ENCODE measurements around the gene PDP2. TPM values are rescaled to one million over a fixed set of nuclear protein-coding genes. Genes with fewer than 3 reads are reported as not detected.

PDP2 gene
- total RNA-seq, 1 experiment from 2014 or later = 42.0 TPM

- intact Hi-C loops (cut with micrococcal nuclease; ENCODE audit: unreplicated experiment) = no loop called here
- Histone ChIP-seq H3K36me3 (ENCODE audit: insufficient read depth, low read length, poor library complexity, severe bottlenecking) (no peaks in the 10 kb centered on the region), H3K27me3 (replicated peaks; ENCODE audit: insufficient read depth, low read depth, low read length, poor library complexity) (peaks cover 28% of the 10 kb centered on the region), H3K4me3 (ENCODE audit: low read depth, low read length, poor library complexity, severe bottlenecking) (no peak overlapping the region), H3K27ac (ENCODE audit: low read depth, low read length, poor library complexity, severe bottlenecking) (no peak overlapping the region), H3K4me1 (ENCODE audit: insufficient read depth, low read length, poor library complexity, severe bottlenecking) (peaks cover 7% of the 10 kb centered on the region), H3K9me3 (ENCODE audit: low read depth, low read length, poor library complexity, severe bottlenecking) (no peaks in the 10 kb centered on the region)
- DNase-seq (ENCODE audit: low spot score) = no peak
- ChIA-PET POLR2A (ENCODE audit: low non-redundant PET) (no interaction called here), CTCF (no interaction called here)
- no TSS peak for BruUV-seq (replicated peaks)
- no peak for TF ChIP-seq EZH2 (IDR thresholded peaks at IDR 0.05; ENCODE audit: borderline replicate concordance, low read depth, low read length, poor library complexity, severe bottlenecking)
- no peak for TF ChIP-seq CTCF (conservative IDR thresholded peaks at IDR 0.05; ENCODE audit: low read depth, low read length)
These were observed 46.0 kb downstream of the PDP2 start for GRCh38 chr16:66926171-66926947.

DNA sequence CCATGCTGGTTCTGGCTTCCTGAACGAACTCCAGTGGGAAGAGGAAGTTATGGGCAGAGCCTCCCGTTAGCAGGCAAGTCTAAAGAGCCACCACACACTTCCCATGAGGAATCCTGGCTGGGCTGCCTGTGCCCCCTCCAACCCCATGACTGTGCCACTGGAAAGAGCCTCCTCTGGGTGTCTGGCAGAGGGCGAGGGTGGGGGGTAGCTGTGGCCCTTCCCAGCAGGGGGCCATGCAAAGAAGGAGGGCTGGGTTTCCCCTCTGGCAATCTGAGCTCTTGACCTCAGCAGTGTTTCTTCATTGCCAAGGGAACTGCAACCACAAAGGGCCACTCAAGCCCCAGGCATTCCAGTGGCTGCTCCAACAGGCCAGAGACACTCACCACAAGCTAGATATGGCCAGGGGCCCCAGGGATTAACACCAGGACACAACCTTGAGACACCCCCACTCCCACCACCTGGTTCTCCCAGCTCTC lies 46.7 kb downstream of the PDP2 start:
- peaks cover 28% of the 10 kb centered on the region for H3K27me3 ChIP-seq (replicated peaks; ENCODE audit: insufficient read depth, low read depth, low read length, poor library complexity)

DNA sequence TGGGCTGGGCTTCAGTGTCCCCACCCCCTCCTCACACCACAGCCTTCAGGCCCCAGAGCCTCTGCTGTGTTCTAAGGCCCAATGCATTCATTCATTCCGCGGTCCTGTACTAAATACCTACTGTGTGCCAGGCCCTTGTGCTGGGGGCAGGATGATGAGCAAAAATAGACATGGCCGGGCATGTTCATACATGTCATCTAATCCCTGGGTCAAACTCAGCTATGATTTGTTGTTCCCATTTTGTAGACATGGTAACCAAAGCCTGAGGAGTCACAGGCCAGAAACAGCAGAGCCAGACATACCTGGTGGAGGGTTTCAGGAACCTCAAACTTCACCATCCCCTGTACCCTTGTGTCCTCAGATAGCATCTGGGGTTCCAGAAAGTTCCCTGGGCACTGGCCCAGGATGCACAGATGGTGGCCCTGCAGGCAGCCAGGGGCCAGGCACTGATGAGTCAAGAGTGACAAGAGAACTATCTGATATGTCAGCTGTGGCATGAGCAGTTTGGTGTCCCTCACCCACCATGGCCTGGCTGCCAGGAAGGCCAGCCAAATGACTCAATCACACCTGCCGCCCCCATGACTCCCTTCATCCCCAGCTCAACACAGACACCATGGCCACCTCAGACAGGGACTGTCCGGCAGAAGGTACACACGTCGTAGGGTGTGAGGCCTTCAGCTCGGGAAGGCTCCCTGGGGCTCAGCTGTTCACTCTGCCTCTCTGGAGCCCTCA lies 47.8 kb downstream of the PDP2 start:
- POLR2A ChIA-PET (ENCODE audit: low non-redundant PET) = no interaction called here
- Histone ChIP-seq H3K9me3 (ENCODE audit: low read depth, low read length, poor library complexity, severe bottlenecking) (no peaks in the 10 kb centered on the region), H3K4me1 (ENCODE audit: insufficient read depth, low read length, poor library complexity, severe bottlenecking) (peaks cover 11% of the 10 kb centered on the region), H3K4me3 (ENCODE audit: low read depth, low read length, poor library complexity, severe bottlenecking) (no peak overlapping the region), H3K27ac (ENCODE audit: low read depth, low read length, poor library complexity, severe bottlenecking) (no peak overlapping the region), H3K36me3 (ENCODE audit: insufficient read depth, low read length, poor library complexity, severe bottlenecking) (no peaks in the 10 kb centered on the region), H3K27me3 (replicated peaks; ENCODE audit: insufficient read depth, low read depth, low read length, poor library complexity) (peaks cover 28% of the 10 kb centered on the region)
- no peak for DNase-seq (ENCODE audit: low spot score)
- intact Hi-C loops (cut with micrococcal nuclease; ENCODE audit: unreplicated experiment) = loop anchor here (1.0 kb wide), 1 partner anchor 33 kb away; no protein-coding TSS in a partner anchor
- CTCF ChIA-PET = interaction anchor here (0.6 to 1.1 kb wide), 9 partner anchors 9 to 520 kb away, joined by 3 to 11 read pairs (median 3); partner anchors contain the start of gene PDP2
- TF ChIP-seq EZH2 (IDR thresholded peaks at IDR 0.05; ENCODE audit: borderline replicate concordance, low read depth, low read length, poor library complexity, severe bottlenecking) = no peak
- no peak for TF ChIP-seq CTCF (conservative IDR thresholded peaks at IDR 0.05; ENCODE audit: low read depth, low read length)
- no TSS peak for BruUV-seq (replicated peaks)

More for the DNA sequence above, 46.7 kb downstream of the PDP2 start:
- POLR2A ChIA-PET (ENCODE audit: low non-redundant PET) = no interaction called here
- Histone ChIP-seq H3K36me3 (ENCODE audit: insufficient read depth, low read length, poor library complexity, severe bottlenecking) (no peaks in the 10 kb centered on the region), H3K4me1 (ENCODE audit: insufficient read depth, low read length, poor library complexity, severe bottlenecking) (peaks cover 7% of the 10 kb centered on the region), H3K4me3 (ENCODE audit: low read depth, low read length, poor library complexity, severe bottlenecking) (no peak overlapping the region), H3K27ac (ENCODE audit: low read depth, low read length, poor library complexity, severe bottlenecking) (no peak overlapping the region), H3K9me3 (ENCODE audit: low read depth, low read length, poor library complexity, severe bottlenecking) (no peaks in the 10 kb centered on the region)
- TF ChIP-seq EZH2 (IDR thresholded peaks at IDR 0.05; ENCODE audit: borderline replicate concordance, low read depth, low read length, poor library complexity, severe bottlenecking) = no peak
- TF ChIP-seq CTCF (conservative IDR thresholded peaks at IDR 0.05; ENCODE audit: low read depth, low read length) = no peak
- intact Hi-C loops (cut with micrococcal nuclease; ENCODE audit: unreplicated experiment) = no loop called here
- CTCF ChIA-PET = no interaction called here
- DNase-seq (ENCODE audit: low spot score) = no peak
- no TSS peak for BruUV-seq (replicated peaks)
